OCI-LY1 (cell line): ENCODE measurements around the gene IL16.

Experiments used
- CTCF ChIP-seq: fragments of 200-600 bp; sonication (generic), shearing (Covaris generic); IDR thresholded peaks from 2 replicates; pipeline ENCODE4 v1.5.1; 2017; ENCODE audit warnings: mild to moderate bottlenecking, antibody characterized with exemption, low read length, moderate library complexity, mixed read lengths
- EZH2 ChIP-seq: fragments of 200-600 bp; sonication (generic), shearing (Covaris generic); IDR thresholded peaks from 2 replicates; pipeline ENCODE4 v1.8.0; 2017; ENCODE audit warnings: borderline replicate concordance, mixed run types, mild to moderate bottlenecking, antibody characterized with exemption, low read length, moderate library complexity, mixed read lengths

- TF ChIP-seq CTCF (no peak), EZH2 (no peak)
These were observed 63.1 kb downstream of the IL16 start for GRCh38 chr15:81259760-81260298.
